GM23248 (cell line): ENCODE measurements around the gene MAPK4. TPM values are rescaled to one million over a fixed set of nuclear protein-coding genes. Genes with fewer than 3 reads are reported as not detected.
"Not testable (repeated sequence)": the region's sequence is repeated elsewhere in the genome, so short reads cannot be mapped to it uniquely, and the experiment has no call there.

ENCODE experiments used
- DNase-seq: peaks from one replicate; pipeline ENCODE4 v3.0.0-alpha.2; 2015
- H2AFZ ChIP-seq: fragments of 200-600 bp; sonication (generic); 2 replicates; pipeline ENCODE4 v1.6.1; 2016; ENCODE audit warnings: antibody characterized with exemption
- H3F3A ChIP-seq: fragments of 200-600 bp; sonication (generic); 2 replicates; pipeline ENCODE4 v1.6.1; 2016; ENCODE audit warnings: mild to moderate bottlenecking, antibody characterized with exemption, mixed run types; ENCODE audit not compliant: insufficient read depth
- H3K27ac ChIP-seq: fragments of 200-600 bp; sonication (generic); 2 replicates; pipeline ENCODE4 v1.5.1; 2016; ENCODE audit warnings: mild to moderate bottlenecking
- H3K27me3 ChIP-seq: fragments of 200-600 bp; sonication (generic); replicated peaks from 2 replicates; pipeline ENCODE4 v1.6.1; 2016; ENCODE audit warnings: mild to moderate bottlenecking; ENCODE audit not compliant: insufficient read depth
- H3K36me3 ChIP-seq: fragments of 200-600 bp; sonication (generic); 2 replicates; pipeline ENCODE4 v1.6.1; 2016; ENCODE audit warnings: low read depth, mild to moderate bottlenecking
- H3K4me1 ChIP-seq: fragments of 200-600 bp; sonication (generic); 2 replicates; pipeline ENCODE4 v1.6.1; 2016; ENCODE audit warnings: mild to moderate bottlenecking; ENCODE audit not compliant: insufficient read depth
- H3K4me2 ChIP-seq: fragments of 200-600 bp; sonication (generic); one replicate; pipeline ENCODE4 v1.6.1; 2016; ENCODE audit warnings: mild to moderate bottlenecking; ENCODE audit not compliant: unreplicated experiment
- H3K4me3 ChIP-seq: fragments of 200-600 bp; sonication (generic); 2 replicates; pipeline ENCODE4 v1.5.1; 2016; ENCODE audit warnings: mild to moderate bottlenecking
- H3K79me2 ChIP-seq: fragments of 200-600 bp; sonication (generic); 2 replicates; pipeline ENCODE4 v1.6.1; 2016; ENCODE audit warnings: mild to moderate bottlenecking; ENCODE audit not compliant: insufficient read depth
- H3K9ac ChIP-seq: fragments of 200-600 bp; sonication (generic); 2 replicates; pipeline ENCODE4 v1.6.1; 2016; ENCODE audit warnings: mild to moderate bottlenecking
- H3K9me2 ChIP-seq: fragments of 200-600 bp; sonication (generic); 2 replicates; pipeline ENCODE4 v1.6.1; 2016; ENCODE audit warnings: mixed run types, mild to moderate bottlenecking, moderate library complexity; ENCODE audit not compliant: insufficient read depth
- H3K9me3 ChIP-seq: fragments of 200-600 bp; sonication (generic); one replicate; pipeline ENCODE4 v1.6.1; 2017; ENCODE audit warnings: low read depth
- H4K20me1 ChIP-seq: fragments of 200-600 bp; sonication (generic); 2 replicates; pipeline ENCODE4 v1.6.0; 2016; ENCODE audit not compliant: insufficient read depth
- EZH2 ChIP-seq: fragments of 200-600 bp; sonication (generic); IDR thresholded peaks from 2 replicates; pipeline ENCODE4 v1.6.1; 2018; ENCODE audit warnings: antibody characterized with exemption, mild to moderate bottlenecking; ENCODE audit not compliant: insufficient read depth, poor library complexity, severe bottlenecking
- EZH2phosphoT487 ChIP-seq: fragments of 200-600 bp; sonication (generic); IDR thresholded peaks from 2 replicates; pipeline ENCODE4 v1.6.1; 2018; ENCODE audit warnings: antibody characterized with exemption, moderate library complexity, mild to moderate bottlenecking, low read depth; ENCODE audit not compliant: insufficient read depth
- WGBS, 2 experiments: methylation state at CpG; one replicate each; pipeline ENCODE4 v1.1.6; 2015 to 2017; ENCODE audit warnings: low lambda C conversion rate in 2 of 2, low coverage in 1 of 2; ENCODE audit errors: missing lambda C conversion rate in 2 of 2; 5-methylcytosine and 5-hydroxymethylcytosine counted together
- in situ Hi-C: fragments of 300-500 bp; cut with MboI; formaldehyde crosslinking; loops from 2 replicates; pipeline ENCODE4 v1.15.0; 2020
- polyA plus RNA-seq: library from polyadenylated mRNA; unstranded; fragments of >200 nt; fragmentation: Nextera tagmentation; extraction: Ambion mirVana; gene quantifications from 2 replicates; pipeline ENCODE4 v1.2.1, GENCODE V29; 2016
- total RNA-seq: library from RNA; depleted of rRNA; stranded (reverse); fragments of >200 nt; shearing (Covaris generic); gene quantifications from 2 replicates; pipeline ENCODE4 v1.2.3, GENCODE V29; 2014

The MAPK4 gene
- total and polyA plus RNA-seq, 2 experiments from 2014 or later, result 0.22 TPM; not detected in 1

DNA sequence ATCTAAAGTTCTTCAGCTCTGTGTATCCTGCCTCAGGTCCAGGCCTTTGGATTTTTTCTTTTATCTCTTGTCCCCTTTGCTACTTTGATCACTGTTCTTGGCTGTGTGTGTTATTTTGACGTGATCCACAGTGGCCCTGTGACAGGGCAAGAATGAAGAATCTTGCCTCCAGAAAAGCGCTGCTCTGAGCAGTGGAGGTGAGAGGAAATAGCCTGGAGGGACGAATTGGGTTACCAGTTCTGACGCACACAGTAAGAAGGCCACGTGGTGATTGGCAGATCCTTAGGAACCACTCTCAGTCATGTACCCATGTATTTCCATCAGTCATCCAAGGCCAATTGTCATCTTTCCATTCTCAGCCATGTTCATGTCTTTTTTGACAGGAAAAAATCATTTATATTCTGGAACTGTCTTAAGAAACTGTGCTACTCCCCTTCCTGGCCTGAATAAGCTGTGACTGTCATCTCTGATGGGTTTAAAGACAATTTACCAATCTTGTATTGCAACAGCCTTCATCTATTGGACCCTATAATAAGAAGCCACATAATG, 47.6 kb downstream of the MAPK4 start:
- H3K27ac ChIP-seq, result no peak overlapping the region

DNA sequence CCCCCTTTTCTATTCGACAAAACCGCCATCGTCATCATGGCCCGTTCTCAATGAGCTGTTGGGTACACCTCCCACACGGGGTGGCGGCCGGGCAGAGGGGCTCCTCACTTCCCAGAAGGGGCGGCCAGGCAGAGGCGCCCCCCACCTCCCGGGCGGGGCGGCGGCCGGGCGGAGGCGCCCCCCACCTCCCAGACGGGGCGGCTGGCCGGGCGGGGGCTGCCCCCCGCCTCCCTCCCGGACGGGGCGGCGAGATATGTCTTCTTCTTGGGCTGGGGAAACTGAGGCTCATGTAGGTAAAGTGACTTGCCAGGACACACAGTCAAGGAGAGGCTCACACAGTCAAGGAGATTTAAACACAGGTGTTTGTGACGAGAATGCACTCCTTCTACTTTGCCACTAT, 49.3 kb downstream of the MAPK4 start:
- in situ Hi-C loops, H3K4me2 ChIP-seq, DNase-seq: not testable (repeated sequence)

More for the DNA sequence above, 47.6 kb downstream of the MAPK4 start:
- Histone ChIP-seq H3K27me3 (no peaks in the 10 kb centered on the region), H2AFZ (no peak overlapping the region), H3K4me1 (no peaks in the 10 kb centered on the region), H3K36me3 (no peaks in the 10 kb centered on the region), H3F3A (no peaks in the 10 kb centered on the region), H3K4me3 (no peak overlapping the region), H3K9me3 (no peaks in the 10 kb centered on the region), H4K20me1 (no peaks in the 10 kb centered on the region), H3K79me2 (no peaks in the 10 kb centered on the region), H3K9ac (no peak overlapping the region), H3K9me2 (no peaks in the 10 kb centered on the region), H3K4me2 (no peak overlapping the region)
- in situ Hi-C loops, result no loop called here
- TF ChIP-seq EZH2phosphoT487, result no peak
- TF ChIP-seq EZH2, result no peak
- DNase-seq, result no peak
- 36 to 43% methylated on average over 5 of the region's 5 CpGs for WGBS, 2 experiments

GRCh38 chr18:50610349-50610748, 50.5 kb downstream of the MAPK4 start:
- TF ChIP-seq EZH2 (no peak), EZH2phosphoT487 (no peak)
- H3F3A ChIP-seq, result no peaks in the 10 kb centered on the region
- no peaks in the 10 kb centered on the region for H3K27me3 ChIP-seq
- 14 to 19% methylated on average over 4 of the region's 4 CpGs for WGBS, 2 experiments
- H3K36me3 ChIP-seq, result no peaks in the 10 kb centered on the region
- no peak overlapping the region for H3K27ac ChIP-seq
- no peaks in the 10 kb centered on the region for H3K4me1 ChIP-seq
- no peak overlapping the region for H3K9ac ChIP-seq
- no peak overlapping the region for H3K4me3 ChIP-seq
- no peak for DNase-seq
- H3K4me2 ChIP-seq, result no peak overlapping the region
- H3K79me2 ChIP-seq, result no peaks in the 10 kb centered on the region
- in situ Hi-C loops, result no loop called here
- no peaks in the 10 kb centered on the region for H4K20me1 ChIP-seq
- no peak overlapping the region for H2AFZ ChIP-seq
- no peaks in the 10 kb centered on the region for H3K9me2 ChIP-seq
- H3K9me3 ChIP-seq, result no peaks in the 10 kb centered on the region

More for the DNA sequence above, 49.3 kb downstream of the MAPK4 start:
- not testable (repeated sequence) for H3K4me3 ChIP-seq, H3K27ac ChIP-seq, H2AFZ ChIP-seq, H3K27me3 ChIP-seq, H3K4me1 ChIP-seq, H3K9me3 ChIP-seq, H3K9ac ChIP-seq, H4K20me1 ChIP-seq, H3F3A ChIP-seq, H3K79me2 ChIP-seq, H3K9me2 ChIP-seq, H3K36me3 ChIP-seq
- 77 to 83% methylated on average over 5 to 26 of the region's 26 CpGs for WGBS, 2 experiments

GRCh38 chr18:50611529-50611941, 51.6 kb downstream of the MAPK4 start:
- no peak for TF ChIP-seq EZH2phosphoT487
- TF ChIP-seq EZH2, result no peak
- Histone ChIP-seq H3K4me3 (no peak overlapping the region), H3F3A (no peaks in the 10 kb centered on the region), H3K27me3 (no peaks in the 10 kb centered on the region), H3K79me2 (no peaks in the 10 kb centered on the region), H3K9ac (no peak overlapping the region), H3K9me3 (no peaks in the 10 kb centered on the region), H2AFZ (no peak overlapping the region), H3K4me1 (no peaks in the 10 kb centered on the region), H3K4me2 (no peak overlapping the region), H3K36me3 (no peaks in the 10 kb centered on the region), H4K20me1 (no peaks in the 10 kb centered on the region), H3K27ac (no peak overlapping the region), H3K9me2 (no peaks in the 10 kb centered on the region)
- in situ Hi-C loops, result no loop called here
- DNase-seq, result no peak
- 30 to 36% methylated on average over 5 of the region's 5 CpGs for WGBS, 2 experiments

GRCh38 chr18:50614838-50615237, 55.0 kb downstream of the MAPK4 start:
- peak; percentile 70 for DNase-seq
- Histone ChIP-seq H3K27ac (no peak overlapping the region), H3K9me3 (no peaks in the 10 kb centered on the region), H4K20me1 (no peaks in the 10 kb centered on the region), H3K4me2 (no peak overlapping the region), H3K4me3 (no peak overlapping the region), H2AFZ (no peak overlapping the region), H3K79me2 (no peaks in the 10 kb centered on the region), H3K9ac (no peak overlapping the region), H3K9me2 (no peaks in the 10 kb centered on the region), H3F3A (no peaks in the 10 kb centered on the region), H3K36me3 (no peaks in the 10 kb centered on the region), H3K27me3 (no peaks in the 10 kb centered on the region), H3K4me1 (no peaks in the 10 kb centered on the region)
- in situ Hi-C loops, result no loop called here
- WGBS, 2 experiments, result 5 to 8% methylated on average over 5 of the region's 5 CpGs
- no peak for TF ChIP-seq EZH2phosphoT487
